DMS 273 treated with DMSO at 0.1 percent for 48 hours (cell line): Measurements from ENCODE around the gene SDK2.

Experiments used
- DNase-seq: peaks from one replicate; lab custom pipeline; 2025; lab: John Stamatoyannopoulos, UW

Gene SDK2, protein sequence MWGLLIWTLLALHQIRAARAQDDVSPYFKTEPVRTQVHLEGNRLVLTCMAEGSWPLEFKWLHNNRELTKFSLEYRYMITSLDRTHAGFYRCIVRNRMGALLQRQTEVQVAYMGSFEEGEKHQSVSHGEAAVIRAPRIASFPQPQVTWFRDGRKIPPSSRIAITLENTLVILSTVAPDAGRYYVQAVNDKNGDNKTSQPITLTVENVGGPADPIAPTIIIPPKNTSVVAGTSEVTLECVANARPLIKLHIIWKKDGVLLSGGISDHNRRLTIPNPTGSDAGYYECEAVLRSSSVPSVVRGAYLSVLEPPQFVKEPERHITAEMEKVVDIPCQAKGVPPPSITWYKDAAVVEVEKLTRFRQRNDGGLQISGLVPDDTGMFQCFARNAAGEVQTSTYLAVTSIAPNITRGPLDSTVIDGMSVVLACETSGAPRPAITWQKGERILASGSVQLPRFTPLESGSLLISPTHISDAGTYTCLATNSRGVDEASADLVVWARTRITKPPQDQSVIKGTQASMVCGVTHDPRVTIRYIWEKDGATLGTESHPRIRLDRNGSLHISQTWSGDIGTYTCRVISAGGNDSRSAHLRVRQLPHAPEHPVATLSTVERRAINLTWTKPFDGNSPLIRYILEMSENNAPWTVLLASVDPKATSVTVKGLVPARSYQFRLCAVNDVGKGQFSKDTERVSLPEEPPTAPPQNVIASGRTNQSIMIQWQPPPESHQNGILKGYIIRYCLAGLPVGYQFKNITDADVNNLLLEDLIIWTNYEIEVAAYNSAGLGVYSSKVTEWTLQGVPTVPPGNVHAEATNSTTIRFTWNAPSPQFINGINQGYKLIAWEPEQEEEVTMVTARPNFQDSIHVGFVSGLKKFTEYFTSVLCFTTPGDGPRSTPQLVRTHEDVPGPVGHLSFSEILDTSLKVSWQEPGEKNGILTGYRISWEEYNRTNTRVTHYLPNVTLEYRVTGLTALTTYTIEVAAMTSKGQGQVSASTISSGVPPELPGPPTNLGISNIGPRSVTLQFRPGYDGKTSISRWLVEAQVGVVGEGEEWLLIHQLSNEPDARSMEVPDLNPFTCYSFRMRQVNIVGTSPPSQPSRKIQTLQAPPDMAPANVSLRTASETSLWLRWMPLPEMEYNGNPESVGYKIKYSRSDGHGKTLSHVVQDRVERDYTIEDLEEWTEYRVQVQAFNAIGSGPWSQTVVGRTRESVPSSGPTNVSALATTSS (N-terminal part only)

DNA sequence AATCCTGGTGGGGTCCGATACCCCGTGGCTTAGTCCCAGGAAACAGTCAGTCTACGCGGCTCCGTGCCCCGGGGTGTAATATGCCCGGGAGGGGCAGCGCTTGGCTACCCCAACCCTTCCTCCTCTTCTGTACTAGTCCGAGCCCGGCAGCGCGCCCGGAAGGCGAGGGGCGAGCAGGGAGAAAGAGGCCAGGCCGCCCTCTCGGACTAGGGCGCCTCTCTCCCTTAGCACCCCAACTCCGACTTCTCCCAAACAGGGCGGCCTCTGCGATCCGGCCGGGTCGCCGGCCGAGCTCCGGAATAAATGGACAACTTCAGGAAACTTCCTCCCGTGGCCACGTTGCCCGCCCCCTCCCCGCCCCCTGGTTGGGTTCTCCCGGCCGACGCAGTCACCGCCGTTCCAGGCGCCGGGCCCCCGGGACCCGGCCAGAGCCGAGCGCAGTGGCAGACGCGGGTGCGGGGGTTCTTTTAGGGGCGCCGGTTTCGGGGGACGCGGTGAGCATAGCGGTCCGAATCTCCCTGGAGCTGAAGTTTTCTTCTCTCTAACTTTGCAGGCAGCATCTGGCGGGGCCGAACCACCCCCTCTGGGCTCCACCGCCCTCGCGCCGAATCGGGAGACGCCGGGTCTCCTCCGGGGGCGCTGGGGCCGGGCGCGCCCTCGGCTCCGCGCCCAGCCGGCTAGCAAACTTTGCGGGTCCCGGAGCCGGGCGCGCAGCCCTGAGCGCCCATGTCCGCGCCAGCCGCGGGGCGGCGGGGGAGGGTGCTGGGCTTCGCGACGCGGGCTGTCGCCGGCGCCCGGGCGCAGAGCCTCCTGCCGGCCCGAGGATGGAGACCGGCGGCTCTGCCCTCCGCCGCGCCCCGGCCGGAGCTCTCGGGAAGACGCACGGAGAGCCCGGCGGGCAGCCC lies at the start of gene SDK2:
SDK2 (minus strand) TSS at position 301 of the 905 bp plus-strand sequence. CDS start 357 bp downstream, outside the sequence.
- DNase-seq, result no peak

DNA sequence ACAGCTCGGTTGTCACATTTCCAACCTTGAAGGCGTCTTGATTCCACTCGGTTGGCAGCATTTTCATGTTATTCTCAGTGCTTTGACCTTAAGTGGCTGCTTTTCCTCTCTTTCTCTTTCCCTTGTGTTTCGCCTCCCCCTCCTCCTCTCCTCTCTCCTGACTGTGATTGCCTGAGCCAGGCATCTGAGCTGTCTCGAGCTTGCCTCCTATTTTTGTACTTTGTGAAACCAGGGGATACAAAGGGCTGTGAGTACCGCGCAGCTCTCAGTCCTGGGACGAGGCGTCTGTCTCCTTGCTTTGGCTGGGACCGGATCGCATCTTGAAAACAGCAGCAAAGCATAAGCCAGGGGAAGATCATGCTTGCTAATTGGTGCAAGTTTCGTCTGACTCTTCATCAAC lies 48.8 kb upstream of the SDK2 start:
- DNase-seq, result no peak

DNA sequence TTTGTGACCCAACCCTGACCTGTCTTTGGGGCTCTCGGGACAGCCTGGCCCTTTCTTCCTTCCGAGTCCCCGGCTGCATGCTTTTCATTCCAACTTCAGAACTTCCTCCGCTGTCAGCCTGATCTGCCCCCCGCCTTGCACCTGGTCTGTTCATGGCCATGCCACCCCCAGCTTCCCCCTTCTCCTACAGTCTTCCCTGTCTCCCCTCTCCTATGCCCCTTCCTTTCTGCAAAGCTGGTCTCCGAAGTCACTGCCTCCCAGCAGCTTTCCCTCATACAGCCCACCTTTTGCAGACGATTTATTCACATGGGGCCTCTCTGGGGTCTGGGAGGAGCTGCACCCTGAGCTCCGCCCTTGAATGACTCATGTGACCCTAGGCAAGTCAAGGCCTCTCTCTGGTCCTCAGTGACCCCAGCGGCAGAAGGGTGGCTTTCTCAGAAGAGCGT lies 47.1 kb upstream of the SDK2 start:
- DNase-seq, result no peak

DNA sequence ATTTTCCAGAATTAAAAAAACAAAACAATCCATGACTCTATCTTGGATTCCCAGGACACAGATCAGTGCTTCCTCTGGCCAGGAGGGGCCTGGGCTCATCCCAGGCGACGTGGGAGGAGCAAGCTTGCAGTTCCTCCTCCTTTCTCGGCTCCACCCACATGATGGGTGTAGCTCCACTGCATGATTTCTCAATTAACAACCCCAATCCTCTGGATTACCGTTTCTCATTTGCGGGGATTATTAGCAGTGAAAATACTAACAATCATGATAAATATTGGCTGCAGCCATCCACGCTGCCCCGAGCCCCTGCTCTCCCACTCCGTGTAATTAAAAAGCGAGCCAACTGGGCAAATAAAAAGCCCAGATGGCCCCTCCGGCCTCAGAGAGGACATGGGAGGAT lies 46.4 kb upstream of the SDK2 start:
- DNase-seq, result no peak

DNA sequence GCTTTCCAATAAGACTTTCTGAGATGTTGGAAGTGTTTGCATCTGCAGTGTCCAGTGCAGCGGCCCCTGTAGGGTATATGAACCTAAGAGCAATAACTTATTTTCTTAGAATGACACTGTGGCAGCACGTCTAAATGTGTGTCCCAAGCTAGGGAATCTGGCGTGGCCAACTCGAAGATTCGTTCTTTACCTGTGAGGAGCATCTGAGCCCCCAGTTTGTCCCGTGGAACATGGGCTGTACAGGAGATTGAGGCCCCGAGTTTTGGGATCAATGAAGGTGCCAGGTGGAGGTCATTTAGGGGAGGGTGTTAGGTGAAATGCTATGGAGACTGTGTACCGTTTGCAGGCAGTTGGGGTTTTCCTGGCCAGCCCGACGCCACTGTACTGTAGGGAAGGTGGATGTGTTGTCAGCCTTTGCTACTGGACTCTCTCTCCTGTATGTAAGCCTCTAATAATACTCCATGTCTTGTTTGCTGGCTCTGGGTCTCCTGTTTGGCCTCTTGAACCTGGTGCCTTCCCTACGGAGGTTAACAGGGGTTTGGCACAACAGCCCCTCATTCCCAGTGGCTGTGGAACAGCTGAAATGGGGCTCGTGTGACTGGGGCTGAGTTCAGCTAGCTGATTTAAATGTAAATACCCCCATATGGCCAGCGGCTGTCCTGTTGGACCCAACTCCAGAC lies 45.5 kb upstream of the SDK2 start:
- no peak for DNase-seq

DNA sequence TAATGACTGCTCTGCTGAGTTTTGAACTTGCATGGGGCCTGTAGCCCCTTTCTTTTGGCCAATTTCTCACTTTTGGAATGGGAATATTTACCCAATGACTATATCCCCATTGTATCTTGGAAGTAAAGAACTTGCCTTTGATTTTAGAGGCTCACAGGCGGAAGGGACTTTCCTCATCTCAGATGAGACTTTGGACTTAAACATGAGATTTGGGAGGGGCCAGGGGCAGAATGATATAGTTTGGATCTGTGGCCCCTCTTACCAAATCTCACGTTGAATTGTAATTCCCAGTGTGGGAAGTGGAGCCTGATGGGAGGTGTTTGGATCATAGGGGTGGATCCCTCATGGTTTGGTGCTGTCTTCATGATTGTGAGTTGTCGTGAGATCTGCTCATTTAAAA lies 42.7 kb upstream of the SDK2 start:
- DNase-seq, result no peak

DNA sequence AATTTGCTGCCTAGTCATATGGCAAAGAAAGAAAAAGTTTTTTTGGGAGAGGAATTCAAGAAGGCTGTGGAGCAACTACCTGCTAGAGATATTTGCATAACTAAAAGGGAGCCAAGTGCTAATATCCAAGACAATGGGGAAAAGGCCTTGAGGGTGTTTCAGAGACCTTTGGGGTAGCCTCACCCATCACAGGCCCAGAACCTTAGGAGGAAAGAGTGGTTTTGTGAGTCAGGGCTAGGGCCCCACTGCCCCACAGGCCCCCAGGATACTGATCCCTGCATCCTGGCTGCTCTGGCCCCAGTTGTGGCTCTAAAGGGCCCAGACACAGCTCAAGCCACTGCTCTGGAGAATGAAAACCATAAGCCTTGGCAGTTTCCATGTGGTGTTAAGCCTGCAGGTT lies 41.9 kb upstream of the SDK2 start:
- no peak for DNase-seq

DNA sequence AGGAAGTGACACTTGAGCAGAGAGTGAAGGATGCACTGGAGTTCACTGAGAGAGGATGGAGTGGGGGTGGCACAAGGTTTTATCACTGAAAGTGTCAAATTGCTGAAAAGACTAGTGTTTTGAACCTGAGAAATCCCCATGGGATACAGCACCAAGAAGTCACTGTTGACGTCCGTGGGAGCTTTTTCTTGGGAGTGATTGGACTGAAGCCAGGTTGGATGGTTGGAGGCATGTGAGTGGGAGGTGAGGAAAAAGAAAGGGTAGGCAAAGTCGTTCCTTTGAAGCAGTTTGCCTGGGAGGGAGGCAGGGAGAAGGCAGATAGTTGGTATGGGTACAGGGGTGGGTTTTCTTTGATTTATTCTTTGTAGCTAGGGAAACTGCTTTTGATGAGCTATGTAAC lies 39.9 kb upstream of the SDK2 start:
- DNase-seq, result no peak

DNA sequence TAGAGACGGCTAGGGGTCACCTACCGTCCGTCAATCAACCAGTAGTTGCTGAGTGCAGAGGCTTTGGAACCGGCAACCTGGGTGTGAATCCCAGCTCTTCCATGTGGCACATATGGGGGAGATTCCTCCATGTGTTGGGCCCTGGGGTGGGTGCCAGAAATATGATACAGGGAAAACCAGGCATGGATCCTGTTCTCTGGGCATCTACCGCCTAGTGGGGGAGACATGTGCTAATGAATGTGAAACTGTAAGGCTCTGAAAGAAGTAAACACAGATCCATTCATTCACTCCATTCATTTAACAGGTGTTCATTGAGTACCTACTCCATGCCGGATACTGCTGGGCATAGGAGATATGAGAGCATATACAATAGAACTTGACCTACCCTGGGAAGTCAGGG lies 39.5 kb upstream of the SDK2 start:
- no peak for DNase-seq

DNA sequence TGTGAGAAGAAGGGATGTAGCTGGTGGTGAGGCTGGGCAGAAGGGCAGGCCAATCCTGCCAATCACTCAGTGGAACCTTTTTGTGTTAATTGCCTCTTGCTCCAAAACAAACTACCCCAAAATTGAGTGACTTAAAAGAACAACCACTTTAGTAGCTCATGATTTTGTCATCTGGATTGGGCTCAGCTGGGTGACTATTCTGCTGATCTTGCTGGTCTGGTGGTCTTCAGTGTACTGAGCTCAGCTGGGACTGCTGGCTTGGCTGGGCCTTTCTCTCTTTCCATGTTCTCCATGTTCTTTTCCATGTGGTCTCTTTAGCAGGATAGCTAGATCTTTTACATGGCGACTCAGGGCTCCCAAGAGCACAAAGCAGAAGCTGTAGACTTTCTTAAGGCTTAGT lies 37.7 kb upstream of the SDK2 start:
- no peak for DNase-seq

DNA sequence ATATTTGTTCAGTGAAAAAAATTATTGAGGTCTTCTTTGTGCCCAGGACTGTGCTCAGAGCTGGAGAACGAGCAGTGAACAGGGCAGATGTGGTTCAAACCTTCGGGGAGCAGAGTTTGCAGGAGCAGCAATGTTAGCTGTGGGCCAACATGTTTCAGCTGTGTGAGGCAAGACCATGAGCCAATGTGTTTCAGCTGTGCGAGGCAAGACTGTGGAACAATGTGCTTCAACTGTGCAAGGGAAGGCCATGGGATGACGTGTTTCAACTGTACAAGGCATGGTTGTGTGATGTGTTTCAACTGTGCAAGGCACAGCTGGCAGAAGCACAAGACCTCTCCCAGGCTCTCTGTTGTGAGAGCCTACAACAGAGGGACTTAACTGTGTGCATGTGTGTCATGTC lies 35.2 kb upstream of the SDK2 start:
- DNase-seq, result no peak

DNA sequence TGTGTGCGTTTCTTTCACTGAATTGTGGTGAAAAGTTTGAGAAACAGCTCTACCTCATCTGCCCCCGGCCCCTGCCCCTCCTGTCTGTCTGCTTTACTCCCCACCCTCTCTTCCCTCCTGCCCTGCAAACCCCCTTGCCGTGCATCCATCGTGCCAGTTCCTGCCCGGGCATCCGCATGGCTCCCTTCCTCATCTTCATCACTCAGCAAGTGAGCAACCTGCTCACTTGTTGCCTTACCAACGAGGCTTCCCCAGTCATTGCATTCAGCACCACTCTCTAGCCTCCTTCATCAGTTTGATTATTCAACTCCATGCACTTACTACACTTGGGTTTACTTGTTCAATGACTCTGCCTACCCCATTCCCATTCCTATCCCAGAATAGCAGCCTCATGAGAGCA lies 34.8 kb upstream of the SDK2 start:
- no peak for DNase-seq

DNA sequence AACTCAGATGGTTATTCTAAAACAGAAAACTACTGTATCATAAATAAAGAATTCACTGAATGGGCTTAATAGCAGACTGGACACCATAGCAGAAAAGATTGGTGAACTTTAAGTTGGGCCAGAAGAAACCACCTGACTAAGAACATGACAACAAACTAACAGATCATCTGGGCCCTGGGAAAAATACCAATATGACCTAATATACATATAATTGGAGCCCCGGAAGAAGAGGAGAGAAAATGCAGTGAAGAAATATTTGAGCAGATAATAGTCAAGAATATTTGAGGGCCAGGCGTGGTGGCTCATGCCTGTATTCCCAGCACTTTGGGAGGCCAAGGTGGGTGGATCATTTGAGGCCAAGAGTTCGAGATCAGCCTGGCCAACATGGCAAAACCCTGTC lies 25.5 kb upstream of the SDK2 start:
- no peak for DNase-seq

DNA sequence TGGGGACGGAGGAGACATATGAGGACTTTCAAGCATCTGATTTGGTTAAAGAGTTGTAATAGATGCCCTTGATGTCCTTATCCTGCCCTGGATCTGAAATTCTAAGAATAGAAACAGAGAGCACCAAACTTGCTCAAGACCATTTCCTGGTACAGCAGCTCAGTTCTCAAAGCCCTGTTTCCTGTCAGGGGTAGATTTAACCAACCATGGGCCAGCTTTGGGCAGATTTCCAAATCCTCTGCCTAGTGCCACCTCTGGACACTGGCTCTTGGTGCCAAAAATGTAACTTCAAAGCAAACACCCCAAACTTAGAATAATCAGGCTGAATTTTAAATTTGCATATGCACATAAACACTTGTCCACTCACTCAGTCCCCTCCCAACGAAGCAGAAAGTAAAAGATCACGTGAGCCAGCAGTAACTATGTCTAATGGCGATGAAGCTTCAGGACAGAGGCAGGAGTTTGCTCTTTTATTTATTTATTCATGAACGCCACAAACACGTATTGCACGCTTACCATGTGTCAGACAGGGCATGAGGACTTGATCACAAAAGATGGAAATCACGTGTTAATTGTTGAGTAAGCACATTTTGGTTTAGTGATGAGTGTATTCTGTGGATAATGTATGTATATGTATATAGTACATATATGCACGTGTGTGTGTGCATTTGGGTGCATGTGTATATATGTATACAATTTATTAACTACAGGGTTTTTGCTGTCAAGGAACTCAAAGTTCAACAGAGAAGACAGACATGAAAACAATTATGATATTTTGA lies 23.1 kb upstream of the SDK2 start:
- no peak for DNase-seq

DNA sequence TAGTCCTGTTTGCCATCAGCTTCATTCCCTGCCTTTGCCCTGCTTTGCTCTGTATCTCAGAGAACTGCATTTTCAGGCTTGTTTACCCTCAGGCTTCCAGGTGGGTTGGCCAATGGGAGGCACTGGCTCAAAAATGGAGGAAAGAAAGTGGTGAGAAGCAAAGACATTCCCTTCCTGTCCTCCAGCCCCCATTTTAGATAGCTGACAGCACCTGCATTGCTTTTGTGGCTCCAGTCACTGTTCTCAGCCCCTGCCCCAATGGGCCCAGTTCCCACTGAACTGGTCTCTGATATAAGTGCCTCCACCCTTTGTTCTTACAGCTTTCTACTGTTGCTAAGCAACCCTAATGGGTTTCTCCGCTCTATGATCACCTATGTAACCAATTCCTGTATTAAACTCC lies 19.4 kb upstream of the SDK2 start:
- no peak for DNase-seq

DNA sequence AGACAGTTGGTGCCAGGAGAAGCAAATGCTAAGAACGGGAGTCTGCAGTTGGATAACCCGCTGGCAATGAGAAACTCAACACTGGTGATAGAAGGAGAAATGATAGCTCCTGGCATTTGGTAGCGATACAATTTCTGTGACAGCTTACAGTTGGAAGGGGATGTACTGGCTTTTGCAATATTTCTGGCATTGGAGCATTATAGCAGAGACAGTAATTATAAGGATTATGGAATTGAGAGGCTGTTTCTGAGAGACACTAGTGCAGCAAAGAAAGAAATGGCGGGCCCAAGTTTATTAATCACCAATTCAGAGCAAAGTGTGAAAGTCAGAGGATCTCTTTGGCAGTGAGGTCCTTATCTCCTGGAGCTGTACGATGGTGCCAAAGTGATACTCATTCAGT lies 16.1 kb upstream of the SDK2 start:
- no peak for DNase-seq

DNA sequence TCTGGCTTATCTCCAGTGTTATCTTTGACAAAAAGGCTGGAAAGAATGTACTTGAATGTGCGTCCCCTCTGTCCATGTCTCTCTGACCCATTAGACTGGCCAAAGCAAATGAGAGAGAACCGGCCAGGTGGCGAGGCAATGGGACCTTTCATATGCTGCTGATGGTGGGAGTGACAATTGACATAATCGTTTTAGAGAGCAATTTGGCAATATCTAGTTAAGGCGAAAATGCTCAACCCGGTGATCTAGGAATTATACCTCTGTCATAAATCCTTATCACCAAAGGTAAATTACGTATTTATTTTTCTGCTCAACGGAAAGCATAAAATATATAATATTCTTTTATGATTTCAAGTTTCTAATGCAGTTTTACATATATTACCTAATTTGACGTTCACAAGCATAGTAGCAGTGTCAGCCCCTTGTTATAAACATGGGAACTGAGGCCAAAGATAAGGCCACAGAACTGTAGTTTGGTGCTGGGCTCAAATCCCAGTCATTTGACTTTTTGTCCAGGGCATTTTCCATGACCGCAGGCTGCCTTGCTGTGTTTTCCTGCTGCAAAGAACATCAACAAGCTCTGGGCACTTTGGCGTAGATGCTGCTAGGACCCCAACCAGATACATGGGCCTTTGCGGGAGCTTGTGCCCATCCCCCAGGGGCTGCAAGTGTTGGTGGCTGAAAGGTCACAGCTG lies 14.7 kb upstream of the SDK2 start:
- DNase-seq, result no peak

DNA sequence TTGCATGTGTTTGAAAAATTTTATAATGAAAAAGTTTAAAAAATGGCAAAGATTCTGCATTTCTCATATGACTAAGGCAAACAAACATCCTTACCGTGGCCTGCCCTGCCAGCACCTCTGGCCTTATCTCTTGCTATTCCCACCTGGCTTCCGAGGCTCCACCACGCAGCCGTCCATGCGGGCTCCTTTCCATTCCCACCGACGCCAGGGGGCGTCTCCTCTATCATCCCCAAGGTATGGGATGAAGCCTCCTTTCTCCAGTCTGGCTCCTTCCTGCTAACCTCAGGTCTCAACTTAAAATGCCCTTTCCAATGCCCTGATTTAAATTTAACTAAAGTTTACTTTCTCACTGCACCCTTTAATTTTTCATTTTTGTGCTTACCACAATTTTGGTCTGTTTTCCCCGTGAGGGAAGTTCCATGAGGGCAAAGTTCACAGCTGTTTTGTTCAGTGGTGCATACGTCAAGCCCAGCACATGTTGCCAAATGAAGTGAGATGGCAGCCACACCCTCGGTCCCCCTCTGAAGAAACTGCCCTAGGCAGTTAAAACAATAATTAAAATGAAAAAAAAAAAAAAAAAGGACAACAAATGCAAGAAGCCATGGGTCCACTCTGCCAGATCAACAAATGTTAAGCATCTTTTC lies 13.3 kb upstream of the SDK2 start:
- no peak for DNase-seq

DNA sequence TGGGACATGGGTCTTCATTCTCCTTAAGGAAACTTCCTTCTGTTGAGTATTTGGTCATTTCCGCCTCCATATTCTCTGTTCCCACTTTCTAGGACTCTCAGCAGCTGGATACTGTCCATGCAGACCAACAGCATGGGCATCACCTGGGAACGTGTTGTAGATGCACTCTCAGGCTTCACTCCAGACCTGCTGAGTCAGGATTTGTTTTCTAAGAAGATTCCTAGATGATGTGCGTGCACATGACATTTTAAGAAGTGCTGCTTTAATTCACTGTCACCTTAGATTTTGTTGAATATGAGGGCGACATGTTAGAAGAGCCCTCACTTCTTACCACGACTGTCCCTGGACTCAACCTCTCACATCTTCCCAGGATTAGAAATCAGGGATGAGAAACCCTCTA lies 10.0 kb upstream of the SDK2 start:
- DNase-seq, result no peak
